ENCODE data around the gene SH3PXD2A. TPM values are rescaled to one million over a fixed set of nuclear protein-coding genes. Genes with fewer than 3 reads are reported as not detected.

SH3PXD2A gene
- total and polyA plus RNA-seq, 3 donors from 2014 or later: 10.8 to 12.1 (median 12.0) TPM

DNA sequence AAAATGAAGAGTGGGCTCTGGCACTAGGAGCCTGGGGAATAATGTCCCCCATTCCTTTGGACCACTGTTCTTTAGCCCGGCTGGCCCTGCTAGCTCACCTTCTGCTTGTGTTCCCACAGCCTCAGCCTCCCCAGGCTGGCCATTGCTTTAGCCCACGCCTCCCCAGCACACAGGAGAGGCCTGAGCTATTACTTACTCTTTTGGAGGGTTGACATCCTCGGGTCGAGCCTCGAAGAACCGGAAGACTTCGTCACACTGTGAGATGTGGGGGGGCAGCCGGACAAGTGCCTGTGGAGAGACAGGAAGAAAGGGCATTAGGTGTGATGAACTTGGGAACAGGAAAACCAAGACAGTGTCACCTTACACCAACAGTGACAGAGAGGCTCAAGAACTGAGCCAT lies 131.3 kb downstream of the SH3PXD2A start:
- intact Hi-C loops (cut with DNase I; ENCODE audit: low total_unique reads): no loop called here
- WGBS, 2 donors: 88 to 95% methylated on average over 8 of the region's 8 CpGs
- Histone ChIP-seq H3K4me1 (no peaks in the 10 kb centered on the region), H3K27me3 (no peaks in the 10 kb centered on the region), H3K9me3 (no peaks in the 10 kb centered on the region), H3K27ac (no peak overlapping the region), H3K36me3 (ENCODE audit: low read depth, missing control alignments) (no peaks in the 10 kb centered on the region), H3K4me3 (no peak overlapping the region)
- no peak for DNase-seq
- TF ChIP-seq CTCF (IDR thresholded peaks at IDR 0.05) (no peak), POLR2A (IDR thresholded peaks at IDR 0.05) (no peak)

- no peaks in the 10 kb centered on the region for H3K27me3 ChIP-seq
- no peaks in the 10 kb centered on the region for H3K9me3 ChIP-seq
- TF ChIP-seq POLR2A (IDR thresholded peaks at IDR 0.05): no peak
- TF ChIP-seq CTCF (IDR thresholded peaks at IDR 0.05): no peak
- no peaks in the 10 kb centered on the region for H3K36me3 ChIP-seq (ENCODE audit: low read depth, missing control alignments)
- intact Hi-C loops (cut with DNase I; ENCODE audit: low total_unique reads): no loop called here
- H3K27ac ChIP-seq: no peak overlapping the region
- DNase-seq: no peak
- no peaks in the 10 kb centered on the region for H3K4me1 ChIP-seq
- H3K4me3 ChIP-seq: no peak overlapping the region
- 82 to 93% methylated on average over 3 of the region's 3 CpGs for WGBS, 2 donors
These were observed 131.8 kb downstream of the SH3PXD2A start for GRCh38 chr10:103723557-103723956.

GRCh38 chr10:103722632-103723031 lies 132.7 kb downstream of the SH3PXD2A start:
- WGBS, 2 donors: 85 to 93% methylated on average over 7 of the region's 7 CpGs
- intact Hi-C loops (cut with DNase I; ENCODE audit: low total_unique reads): no loop called here
- TF ChIP-seq POLR2A (IDR thresholded peaks at IDR 0.05) (no peak), CTCF (IDR thresholded peaks at IDR 0.05) (no peak)

DNA sequence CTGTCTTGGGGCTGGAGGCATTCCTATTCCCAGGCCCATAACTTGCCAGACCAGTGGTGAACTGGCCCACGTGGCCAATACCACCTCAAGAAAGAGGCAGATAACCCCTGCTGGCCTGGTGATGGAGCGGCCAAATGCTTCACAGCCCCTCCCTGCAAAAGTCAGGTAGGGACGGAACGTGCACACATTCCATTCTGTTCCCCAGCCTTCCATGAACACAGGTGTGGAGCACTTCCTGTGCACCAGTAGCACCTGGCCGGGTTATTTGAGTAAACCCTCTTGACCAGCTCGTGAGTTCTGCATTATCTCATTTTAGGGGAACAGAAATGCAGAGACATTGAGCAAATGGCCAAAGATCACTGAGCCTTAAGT lies 134.4 kb downstream of the SH3PXD2A start:
- DNase-seq: no peak
- no peak overlapping the region for H3K4me3 ChIP-seq
- peaks cover 4% of the 10 kb centered on the region for H3K4me1 ChIP-seq
- no peaks in the 10 kb centered on the region for H3K9me3 ChIP-seq
- TF ChIP-seq CTCF (IDR thresholded peaks at IDR 0.05): no peak
- no peak for TF ChIP-seq POLR2A (IDR thresholded peaks at IDR 0.05)
- no peaks in the 10 kb centered on the region for H3K36me3 ChIP-seq (ENCODE audit: low read depth, missing control alignments)
- no peak overlapping the region for H3K27ac ChIP-seq
- no peaks in the 10 kb centered on the region for H3K27me3 ChIP-seq
- intact Hi-C loops (cut with DNase I; ENCODE audit: low total_unique reads): no loop called here
- 91 to 95% methylated on average over 6 of the region's 6 CpGs for WGBS, 2 donors

More at GRCh38 chr10:103722632-103723031, 132.7 kb downstream of the SH3PXD2A start:
- no peak for DNase-seq
- no peak overlapping the region for H3K27ac ChIP-seq
- no peaks in the 10 kb centered on the region for H3K9me3 ChIP-seq
- no peaks in the 10 kb centered on the region for H3K27me3 ChIP-seq
- H3K4me3 ChIP-seq: no peak overlapping the region
- no peaks in the 10 kb centered on the region for H3K36me3 ChIP-seq (ENCODE audit: low read depth, missing control alignments)
- no peaks in the 10 kb centered on the region for H3K4me1 ChIP-seq

DNA sequence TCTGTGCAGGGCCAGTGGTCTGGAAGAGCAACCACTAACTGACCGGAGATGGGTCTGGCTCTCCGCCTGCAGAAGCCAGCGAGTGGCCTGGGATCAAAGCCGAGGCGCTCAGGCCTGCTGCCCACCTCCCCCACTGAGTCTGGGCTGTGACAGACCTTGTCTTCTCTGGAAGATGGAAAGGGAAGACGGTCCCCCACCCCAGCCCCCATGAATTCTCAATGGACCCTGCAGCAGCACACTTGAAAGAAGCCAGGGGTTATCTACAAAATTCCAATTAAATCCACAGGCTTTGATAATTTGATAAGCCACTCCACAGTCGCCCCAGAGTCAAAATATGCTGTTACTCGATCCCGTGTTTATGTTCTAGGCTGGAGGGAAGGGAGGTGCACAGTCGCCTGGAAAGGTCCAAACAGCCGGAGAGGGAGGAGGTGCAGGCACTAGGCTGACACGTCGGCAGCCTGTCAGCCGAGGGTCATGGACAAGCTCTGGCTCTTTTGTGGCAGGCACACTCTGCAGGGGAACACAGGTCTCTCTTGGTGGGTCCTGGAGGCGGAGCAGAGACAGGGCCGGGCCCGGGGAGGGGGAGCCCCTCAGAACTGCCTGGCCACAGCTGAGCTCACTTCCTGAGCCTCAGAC lies 134.9 kb downstream of the SH3PXD2A start:
- Histone ChIP-seq H3K9me3 (no peaks in the 10 kb centered on the region), H3K36me3 (ENCODE audit: low read depth, missing control alignments) (no peaks in the 10 kb centered on the region), H3K4me3 (no peak overlapping the region), H3K27ac (no peak overlapping the region), H3K4me1 (peaks cover 4% of the 10 kb centered on the region), H3K27me3 (no peaks in the 10 kb centered on the region)
- WGBS, 2 donors: 85% methylated on average over 12 to 17 of the region's 17 CpGs
- no peak for DNase-seq
- intact Hi-C loops (cut with DNase I; ENCODE audit: low total_unique reads): no loop called here
- no peak for TF ChIP-seq POLR2A (IDR thresholded peaks at IDR 0.05)
- no peak for TF ChIP-seq CTCF (IDR thresholded peaks at IDR 0.05)
